SK-N-SH (cell line): ENCODE data around the gene OCLN. TPM values are rescaled to one million over a fixed set of nuclear protein-coding genes. Genes with fewer than 3 reads are reported as not detected.
A peak's percentile ranks its signal among the peaks of the same experiment; 100 is the strongest.

Experiments used
- CTCF ChIA-PET: fragments of 300-600, 350-600 bp; formaldehyde crosslinking; extraction: SDS; loops from one replicate; lab custom pipeline; 2021; lab: Yijun Ruan, JAX
- POLR2A ChIA-PET: fragments of 350-600 bp; sonication (Branson Sonifier 250); formaldehyde crosslinking; extraction: SDS; loops from one replicate; lab custom pipeline; 2020; ENCODE audit warnings: antibody characterized with exemption, inconsistent platforms; lab: Yijun Ruan, JAX
- DNase-seq: peaks from one replicate; pipeline ENCODE4 v3.0.0; 2012
- H2AFZ ChIP-seq: fragments of 200-600 bp; sonication (generic); 2 replicates; pipeline ENCODE4 v1.8.1; 2016; ENCODE audit warnings: antibody characterized with exemption, mild to moderate bottlenecking, low read depth
- H3F3A ChIP-seq: fragments of 200-600 bp; sonication (generic); replicated peaks from 2 replicates; pipeline ENCODE3; 2016; ENCODE audit warnings: antibody characterized with exemption, mild to moderate bottlenecking; ENCODE audit not compliant: insufficient read depth
- H3K27ac ChIP-seq, 2 experiments: fragments of 200-500 bp in 1 of 2; fragments of 200-600 bp in 1 of 2; sonication (Bioruptor generic) in 1 of 2; sonication (generic), shearing (Covaris generic) in 1 of 2; 2 replicates each; pipeline versions ENCODE4 v1.5.1 to v1.6.1; 2014 to 2016; ENCODE audit warnings: low read depth in 2 of 2, inconsistent platforms in 1 of 2, low read length in 1 of 2, mild to moderate bottlenecking in 1 of 2, mixed read lengths in 1 of 2
- H3K27me3 ChIP-seq: fragments of 200-600 bp; sonication (generic), shearing (Covaris generic); 2 replicates; pipeline ENCODE4 v1.6.1; 2016; ENCODE audit warnings: mixed run types; ENCODE audit not compliant: insufficient read depth
- H3K36me3 ChIP-seq, 2 experiments: fragments of 200-500 bp in 1 of 2; fragments of 200-600 bp in 1 of 2; sonication (Bioruptor generic) in 1 of 2; sonication (generic) in 1 of 2; replicated peaks in 1 of 2; 2 replicates each; pipeline versions ENCODE3 to v1.5.1; 2014 to 2016; ENCODE audit warnings: low read length in 1 of 2, mild to moderate bottlenecking in 1 of 2; ENCODE audit not compliant: insufficient read depth in 2 of 2, control insufficient read depth in 1 of 2
- H3K4me1 ChIP-seq, 2 experiments: fragments of 200-500 bp in 1 of 2; fragments of 200-600 bp in 1 of 2; sonication (Bioruptor generic) in 1 of 2; sonication (generic), shearing (Covaris generic) in 1 of 2; 2 replicates each; pipeline versions ENCODE4 v1.5.1 to v1.6.1; 2014 to 2016; ENCODE audit warnings: low read depth in 1 of 2, low read length in 1 of 2, mixed run types in 1 of 2; ENCODE audit not compliant: insufficient read depth in 2 of 2, control insufficient read depth in 1 of 2
- H3K4me2 ChIP-seq: fragments of 200-600 bp; sonication (generic), shearing (Covaris generic); 2 replicates; pipeline ENCODE4 v1.6.1; 2017; ENCODE audit warnings: mixed run types
- H3K4me3 ChIP-seq, 2 experiments: fragments of 200-500 bp in 1 of 2; fragments of 200-600 bp in 1 of 2; sonication (Bioruptor generic) in 1 of 2; sonication (generic), shearing (Covaris generic) in 1 of 2; 2 replicates each; pipeline versions ENCODE4 v1.5.1 to v1.8.1; 2014 to 2016; ENCODE audit warnings: low read depth in 2 of 2, inconsistent platforms in 1 of 2, low read length in 1 of 2, mild to moderate bottlenecking in 1 of 2, mixed read lengths in 1 of 2, moderate library complexity in 1 of 2
- H3K79me2 ChIP-seq: fragments of 200-600 bp; sonication (generic); 2 replicates; pipeline ENCODE4 v1.8.1; 2017; ENCODE audit warnings: mild to moderate bottlenecking; ENCODE audit not compliant: insufficient read depth
- H3K9ac ChIP-seq: fragments of 200-600 bp; sonication (generic); 2 replicates; pipeline ENCODE4 v1.6.1; 2017; ENCODE audit warnings: mixed run types
- H3K9me2 ChIP-seq: fragments of 200-600 bp; sonication (generic); 2 replicates; pipeline ENCODE4 v1.6.1; 2017; ENCODE audit warnings: mixed run types
- H3K9me3 ChIP-seq: fragments of 200-600 bp; sonication (generic); 2 replicates; pipeline ENCODE4 v1.6.1; 2017; ENCODE audit warnings: mixed run types, mild to moderate bottlenecking, moderate library complexity
- H4K20me1 ChIP-seq: fragments of 200-600 bp; sonication (generic); 2 replicates; pipeline ENCODE4 v1.6.1; 2017; ENCODE audit warnings: mild to moderate bottlenecking, mixed run types; ENCODE audit not compliant: insufficient read depth
- FOXJ3 ChIP-seq: sonication (generic); formaldehyde crosslinking; IDR thresholded peaks from 2 replicates; pipeline ENCODE4 v1.5.1; 2020; ENCODE audit warnings: mild to moderate bottlenecking, missing genetic modification reagents
- GABPA ChIP-seq: IDR thresholded peaks from 2 replicates; pipeline ENCODE4 v1.4.0; 2012; ENCODE audit warnings: low read depth, mild to moderate bottlenecking
- MEF2A ChIP-seq: IDR thresholded peaks from 2 replicates; pipeline ENCODE4 v1.4.0; 2012; ENCODE audit warnings: low read depth, borderline replicate concordance
- POLR2AphosphoS5 ChIP-seq: IDR thresholded peaks from 2 replicates; pipeline ENCODE4 v1.6.1; 2012; ENCODE audit warnings: low read depth, low read length
- RFX5 ChIP-seq: IDR thresholded peaks from 2 replicates; pipeline ENCODE4 v1.6.1; 2012; ENCODE audit warnings: mild to moderate bottlenecking, improper control_type of control experiment, low read length
- SIN3A ChIP-seq: IDR thresholded peaks from 2 replicates; pipeline ENCODE4 v1.6.1; 2012; ENCODE audit warnings: low read depth, mild to moderate bottlenecking, low read length, moderate library complexity, borderline replicate concordance
- WGBS: methylation state at CpG from one replicate; pipeline ENCODE4 v1.1.6; 2017; ENCODE audit warnings: low lambda C conversion rate; 5-methylcytosine and 5-hydroxymethylcytosine counted together
- polyA plus RNA-seq, 3 experiments: library from polyadenylated mRNA; depleted of rRNA; stranded (reverse); fragments of >200 nt; gene quantifications; 2 replicates each; pipeline ENCODE4 v1.2.3, GENCODE V29; 2012
- TF ChIP-seq, protein P1 (sequence below): IDR thresholded peaks from 2 replicates; pipeline ENCODE4 v1.6.1; 2012; ENCODE audit warnings: mild to moderate bottlenecking, low read depth, low read length, moderate library complexity
- TF ChIP-seq, protein P2 (sequence below): IDR thresholded peaks from 2 replicates; pipeline ENCODE4; 2012
- TF ChIP-seq, protein P3 (sequence below): fragments of 200-600 bp; sonication (generic); IDR thresholded peaks from 2 replicates; pipeline ENCODE4 v1.6.1; 2017; ENCODE audit warnings: antibody characterized with exemption, mild to moderate bottlenecking, moderate library complexity
- TF ChIP-seq, protein P4 (sequence below): IDR thresholded peaks from 2 replicates; pipeline ENCODE4 v1.4.0; 2012; ENCODE audit warnings: low read depth, borderline replicate concordance

The OCLN gene
- polyA plus RNA-seq, 1 of the 3 experiments (the other 2 are of a cell fraction), result 6.5 TPM

DNA sequence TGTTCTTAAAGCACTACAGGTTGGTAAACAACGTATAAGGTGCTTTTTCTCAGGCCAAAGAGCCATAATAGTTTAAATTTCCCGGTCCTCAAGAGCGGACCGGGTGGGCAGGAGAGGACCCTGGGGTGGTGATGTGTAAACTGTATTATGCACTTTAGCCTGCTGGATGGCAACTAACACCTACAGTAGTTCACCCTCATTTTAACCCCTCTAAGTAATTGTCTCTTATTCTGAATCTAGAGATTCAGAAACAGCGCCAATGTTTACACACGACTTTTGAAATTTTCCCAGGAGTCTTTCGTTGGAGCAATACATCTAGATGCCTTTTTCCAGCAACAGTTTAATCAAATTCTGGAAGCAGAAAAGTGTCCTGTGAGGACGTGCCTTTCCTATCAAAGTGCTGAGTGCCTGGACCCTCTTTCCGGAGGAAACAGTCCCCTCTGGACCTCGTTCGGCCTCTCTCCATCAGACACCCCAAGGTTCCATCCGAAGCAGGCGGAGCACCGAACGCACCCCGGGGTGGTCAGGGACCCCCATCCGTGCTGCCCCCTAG, 676 bp upstream of the OCLN start:
- Histone ChIP-seq H3K79me2 (no peaks in the 10 kb centered on the region), H2AFZ (peak overlapping the region; percentile 99), H4K20me1 (no peaks in the 10 kb centered on the region), H3K9ac (peak overlapping the region; percentile 53; the same call in 1 of the 2 replicates), H3K4me2 (peak overlapping the region; percentile 96), H3K36me3 (no peaks in the 10 kb centered on the region), H3K4me3 (peak overlapping the region; percentile 73 to 82), H3K27me3 (peaks cover 6% of the 10 kb centered on the region; the same call in 1 of the 2 replicates), H3K9me2 (no peaks in the 10 kb centered on the region), H3K9me3 (no peaks in the 10 kb centered on the region), H3K4me1 (peaks cover 0 to 14% of the 10 kb centered on the region in 2 experiments; a peak in 1 of 4 replicates), H3K27ac (no peak overlapping the region), H3F3A (no peaks in the 10 kb centered on the region)
- ChIA-PET POLR2A (no interaction called here), CTCF (no interaction called here)
- TF ChIP-seq, protein P1, sequence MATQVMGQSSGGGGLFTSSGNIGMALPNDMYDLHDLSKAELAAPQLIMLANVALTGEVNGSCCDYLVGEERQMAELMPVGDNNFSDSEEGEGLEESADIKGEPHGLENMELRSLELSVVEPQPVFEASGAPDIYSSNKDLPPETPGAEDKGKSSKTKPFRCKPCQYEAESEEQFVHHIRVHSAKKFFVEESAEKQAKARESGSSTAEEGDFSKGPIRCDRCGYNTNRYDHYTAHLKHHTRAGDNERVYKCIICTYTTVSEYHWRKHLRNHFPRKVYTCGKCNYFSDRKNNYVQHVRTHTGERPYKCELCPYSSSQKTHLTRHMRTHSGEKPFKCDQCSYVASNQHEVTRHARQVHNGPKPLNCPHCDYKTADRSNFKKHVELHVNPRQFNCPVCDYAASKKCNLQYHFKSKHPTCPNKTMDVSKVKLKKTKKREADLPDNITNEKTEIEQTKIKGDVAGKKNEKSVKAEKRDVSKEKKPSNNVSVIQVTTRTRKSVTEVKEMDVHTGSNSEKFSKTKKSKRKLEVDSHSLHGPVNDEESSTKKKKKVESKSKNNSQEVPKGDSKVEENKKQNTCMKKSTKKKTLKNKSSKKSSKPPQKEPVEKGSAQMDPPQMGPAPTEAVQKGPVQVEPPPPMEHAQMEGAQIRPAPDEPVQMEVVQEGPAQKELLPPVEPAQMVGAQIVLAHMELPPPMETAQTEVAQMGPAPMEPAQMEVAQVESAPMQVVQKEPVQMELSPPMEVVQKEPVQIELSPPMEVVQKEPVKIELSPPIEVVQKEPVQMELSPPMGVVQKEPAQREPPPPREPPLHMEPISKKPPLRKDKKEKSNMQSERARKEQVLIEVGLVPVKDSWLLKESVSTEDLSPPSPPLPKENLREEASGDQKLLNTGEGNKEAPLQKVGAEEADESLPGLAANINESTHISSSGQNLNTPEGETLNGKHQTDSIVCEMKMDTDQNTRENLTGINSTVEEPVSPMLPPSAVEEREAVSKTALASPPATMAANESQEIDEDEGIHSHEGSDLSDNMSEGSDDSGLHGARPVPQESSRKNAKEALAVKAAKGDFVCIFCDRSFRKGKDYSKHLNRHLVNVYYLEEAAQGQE, result no peak
- no peak for TF ChIP-seq RFX5
- TF ChIP-seq POLR2AphosphoS5, result no peak
- TF ChIP-seq SIN3A, result no peak
- TF ChIP-seq FOXJ3 (CRISPR knock-in tag), result no peak
- TF ChIP-seq, protein P2, sequence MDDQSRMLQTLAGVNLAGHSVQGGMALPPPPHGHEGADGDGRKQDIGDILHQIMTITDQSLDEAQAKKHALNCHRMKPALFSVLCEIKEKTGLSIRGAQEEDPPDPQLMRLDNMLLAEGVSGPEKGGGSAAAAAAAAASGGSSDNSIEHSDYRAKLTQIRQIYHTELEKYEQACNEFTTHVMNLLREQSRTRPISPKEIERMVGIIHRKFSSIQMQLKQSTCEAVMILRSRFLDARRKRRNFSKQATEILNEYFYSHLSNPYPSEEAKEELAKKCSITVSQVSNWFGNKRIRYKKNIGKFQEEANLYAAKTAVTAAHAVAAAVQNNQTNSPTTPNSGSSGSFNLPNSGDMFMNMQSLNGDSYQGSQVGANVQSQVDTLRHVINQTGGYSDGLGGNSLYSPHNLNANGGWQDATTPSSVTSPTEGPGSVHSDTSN, result no peak
- TF ChIP-seq, protein P3, sequence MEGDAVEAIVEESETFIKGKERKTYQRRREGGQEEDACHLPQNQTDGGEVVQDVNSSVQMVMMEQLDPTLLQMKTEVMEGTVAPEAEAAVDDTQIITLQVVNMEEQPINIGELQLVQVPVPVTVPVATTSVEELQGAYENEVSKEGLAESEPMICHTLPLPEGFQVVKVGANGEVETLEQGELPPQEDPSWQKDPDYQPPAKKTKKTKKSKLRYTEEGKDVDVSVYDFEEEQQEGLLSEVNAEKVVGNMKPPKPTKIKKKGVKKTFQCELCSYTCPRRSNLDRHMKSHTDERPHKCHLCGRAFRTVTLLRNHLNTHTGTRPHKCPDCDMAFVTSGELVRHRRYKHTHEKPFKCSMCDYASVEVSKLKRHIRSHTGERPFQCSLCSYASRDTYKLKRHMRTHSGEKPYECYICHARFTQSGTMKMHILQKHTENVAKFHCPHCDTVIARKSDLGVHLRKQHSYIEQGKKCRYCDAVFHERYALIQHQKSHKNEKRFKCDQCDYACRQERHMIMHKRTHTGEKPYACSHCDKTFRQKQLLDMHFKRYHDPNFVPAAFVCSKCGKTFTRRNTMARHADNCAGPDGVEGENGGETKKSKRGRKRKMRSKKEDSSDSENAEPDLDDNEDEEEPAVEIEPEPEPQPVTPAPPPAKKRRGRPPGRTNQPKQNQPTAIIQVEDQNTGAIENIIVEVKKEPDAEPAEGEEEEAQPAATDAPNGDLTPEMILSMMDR, result no peak; the same call in 1 of the 2 replicates
- TF ChIP-seq MEF2A, result no peak
- no peak for TF ChIP-seq GABPA
- TF ChIP-seq, protein P4, sequence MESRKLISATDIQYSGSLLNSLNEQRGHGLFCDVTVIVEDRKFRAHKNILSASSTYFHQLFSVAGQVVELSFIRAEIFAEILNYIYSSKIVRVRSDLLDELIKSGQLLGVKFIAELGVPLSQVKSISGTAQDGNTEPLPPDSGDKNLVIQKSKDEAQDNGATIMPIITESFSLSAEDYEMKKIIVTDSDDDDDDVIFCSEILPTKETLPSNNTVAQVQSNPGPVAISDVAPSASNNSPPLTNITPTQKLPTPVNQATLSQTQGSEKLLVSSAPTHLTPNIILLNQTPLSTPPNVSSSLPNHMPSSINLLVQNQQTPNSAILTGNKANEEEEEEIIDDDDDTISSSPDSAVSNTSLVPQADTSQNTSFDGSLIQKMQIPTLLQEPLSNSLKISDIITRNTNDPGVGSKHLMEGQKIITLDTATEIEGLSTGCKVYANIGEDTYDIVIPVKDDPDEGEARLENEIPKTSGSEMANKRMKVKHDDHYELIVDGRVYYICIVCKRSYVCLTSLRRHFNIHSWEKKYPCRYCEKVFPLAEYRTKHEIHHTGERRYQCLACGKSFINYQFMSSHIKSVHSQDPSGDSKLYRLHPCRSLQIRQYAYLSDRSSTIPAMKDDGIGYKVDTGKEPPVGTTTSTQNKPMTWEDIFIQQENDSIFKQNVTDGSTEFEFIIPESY, result no peak
- no peak for DNase-seq
- WGBS, result 10% methylated on average over 17 of the region's 17 CpGs
